Sigmoid colon (tissue), 4 donors: ENCODE data around the gene PRICKLE2.

Experiments used
- CTCF ChIP-seq, 4 experiments: fragments of 450-650 bp in 3 of 4; fragments of 200-600 bp in 1 of 4; IDR thresholded peaks; one replicate each; pipeline ENCODE4 v1.5.1; 2016 to 2019; ENCODE audit warnings: antibody characterized with exemption in 4 of 4, mild to moderate bottlenecking in 3 of 4, moderate library complexity in 2 of 4
- EP300 ChIP-seq, 4 donors: sonication (generic); formaldehyde crosslinking; IDR thresholded peaks; one replicate each; pipeline ENCODE4 v1.6.1; 2017; ENCODE audit warnings: antibody characterized with exemption in 4 of 4
- POLR2A ChIP-seq, 2 donors: fragments of 450-650 bp; IDR thresholded peaks; one replicate each; pipeline ENCODE4 v1.6.1; 2016; ENCODE audit warnings: antibody characterized with exemption in 2 of 2, mild to moderate bottlenecking in 2 of 2, moderate library complexity in 2 of 2
- POLR2AphosphoS5 ChIP-seq, 4 donors: sonication (generic); formaldehyde crosslinking; IDR thresholded peaks; one replicate each; pipeline ENCODE4 v1.6.1; 2017; ENCODE audit warnings: antibody characterized with exemption in 4 of 4

DNA sequence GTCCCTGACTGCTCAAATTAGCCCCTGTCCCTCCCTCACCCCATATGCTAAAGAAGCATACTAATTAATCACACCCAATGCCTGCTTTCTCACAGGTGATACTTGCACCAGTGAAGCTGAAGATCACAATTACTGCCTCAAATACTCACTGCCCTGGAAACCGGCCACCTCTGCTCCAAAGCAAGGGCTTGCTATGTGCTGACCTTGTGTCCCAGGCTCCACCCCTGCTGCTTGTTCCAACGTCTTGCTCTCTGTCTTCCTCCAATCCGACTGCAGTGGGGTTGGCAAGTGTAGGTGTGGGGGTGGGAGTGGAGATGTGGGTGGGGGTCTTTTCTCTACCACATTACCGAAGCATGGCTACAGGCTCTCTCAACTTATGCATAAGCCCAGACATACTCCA, 146.3 kb downstream of the PRICKLE2 start:
- no peak for TF ChIP-seq CTCF (IDR thresholded peaks at IDR 0.05)
- TF ChIP-seq POLR2AphosphoS5 (IDR thresholded peaks at IDR 0.05): no peak
- no peak for TF ChIP-seq EP300 (IDR thresholded peaks at IDR 0.05)
- TF ChIP-seq POLR2A (IDR thresholded peaks at IDR 0.05): no peak
